ENCODE data around the gene BEST2. TPM values are rescaled to one million over a fixed set of nuclear protein-coding genes. Genes with fewer than 3 reads are reported as not detected.

The BEST2 gene
- total RNA-seq, 1 donor from 2014 or later = not detected

DNA sequence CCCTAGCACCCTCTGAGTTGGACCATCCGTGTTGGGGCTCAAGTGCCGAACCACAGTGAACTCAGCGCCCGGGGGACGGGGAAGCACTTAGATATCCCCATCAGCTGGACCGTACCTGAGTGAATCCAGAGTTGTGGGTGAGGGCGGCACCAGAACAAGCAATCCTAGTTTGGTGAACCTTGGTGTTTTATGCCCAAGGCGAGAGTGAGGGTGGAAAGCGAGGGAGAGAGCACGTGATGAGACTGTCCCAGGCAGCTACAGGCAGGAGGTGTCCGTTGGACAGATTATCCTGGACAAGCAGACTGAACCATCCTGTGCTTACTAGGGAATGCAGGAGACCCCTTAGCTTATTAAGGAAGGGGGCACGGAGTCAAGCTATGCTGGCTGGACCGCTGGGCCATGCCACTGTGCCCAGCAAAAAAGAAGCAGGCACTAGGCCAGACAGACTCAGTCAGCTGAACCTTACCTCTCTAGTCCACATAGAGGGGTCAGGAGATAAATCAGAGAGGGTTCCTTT lies 13.7 kb upstream of the BEST2 start:
- Mint-ChIP-seq H3K4me1 (peaks cover 34% of the 10 kb centered on the region), H3K9me3 (no peaks in the 10 kb centered on the region), H3K27me3 (no peaks in the 10 kb centered on the region), H3K27ac (peak overlapping the region; percentile 98), H3K4me3 (peak overlapping the region; percentile 100), H3K36me3 (ENCODE audit: low read depth) (peaks cover 29% of the 10 kb centered on the region)
- DNase-seq = no peak
- intact Hi-C loops (cut with micrococcal nuclease) = loop anchor here (1.0 to 10.0 kb wide), 2 partner anchors 68 to 197 kb away; partner anchors contain the start of genes CALR, FARSA and RNASEH2A

DNA sequence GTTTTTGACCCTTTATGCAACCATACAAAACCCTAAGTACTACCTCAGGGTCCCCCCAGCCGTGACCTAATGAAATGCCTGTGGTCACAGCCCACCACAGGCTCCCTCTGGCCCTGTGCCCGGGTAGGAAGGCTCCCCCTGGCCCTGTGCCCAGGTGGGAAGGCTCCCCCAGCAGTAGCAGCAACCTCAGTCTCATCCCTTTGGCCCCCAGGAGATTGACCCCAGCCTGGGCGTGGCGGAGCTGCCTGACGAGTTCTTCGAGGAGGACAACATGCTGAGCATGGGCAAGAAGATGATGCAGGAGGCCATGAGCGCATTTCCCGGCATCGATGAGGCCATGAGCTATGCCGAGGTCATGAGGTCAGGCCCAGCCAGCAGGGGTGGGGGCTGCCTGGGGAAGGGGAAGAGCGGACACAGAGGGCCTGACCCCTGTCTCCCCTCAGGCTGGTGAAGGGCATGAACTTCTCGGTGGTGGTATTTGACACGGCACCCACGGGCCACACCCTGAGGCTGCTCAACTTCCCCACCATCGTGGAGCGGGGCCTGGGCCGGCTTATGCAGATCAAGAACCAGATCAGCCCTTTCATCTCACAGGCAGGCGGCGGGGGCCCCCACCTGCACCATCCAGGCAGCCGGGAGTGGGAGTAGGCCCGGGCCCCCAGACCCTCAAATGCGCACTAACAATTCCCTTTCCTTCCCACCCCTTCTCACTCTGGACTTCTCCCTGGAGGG lies 6.3 kb upstream of the BEST2 start:
- Mint-ChIP-seq H3K36me3 (ENCODE audit: low read depth) (peaks cover 46% of the 10 kb centered on the region), H3K4me1 (peaks cover 4% of the 10 kb centered on the region), H3K27ac (no peak overlapping the region), H3K27me3 (peaks cover 4% of the 10 kb centered on the region), H3K4me3 (no peak overlapping the region), H3K9me3 (peaks cover 6% of the 10 kb centered on the region)
- intact Hi-C loops (cut with micrococcal nuclease) = no loop called here
- no peak for DNase-seq

DNA sequence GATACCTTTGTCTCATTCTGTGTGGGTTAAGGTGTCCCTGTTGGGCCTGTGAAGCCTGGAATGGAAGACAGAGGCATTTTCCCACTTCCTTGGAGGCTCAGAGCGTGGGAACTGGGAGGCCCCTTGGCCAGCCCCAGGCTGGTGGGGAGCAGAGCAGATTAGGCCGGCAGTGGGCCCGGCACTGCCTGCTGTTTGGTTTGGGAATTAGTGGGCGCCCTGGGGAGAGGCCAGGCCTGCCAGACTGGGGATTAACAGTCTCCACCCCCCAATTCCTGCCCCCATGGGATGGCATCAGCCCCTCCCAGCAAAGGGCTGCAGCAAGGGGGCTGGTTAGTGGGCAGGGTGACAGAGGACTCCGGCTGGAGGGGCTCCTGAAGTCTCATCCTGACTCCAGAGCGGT lies 3.1 kb upstream of the BEST2 start:
- H3K27me3 Mint-ChIP-seq = peaks cover 18% of the 10 kb centered on the region

DNA sequence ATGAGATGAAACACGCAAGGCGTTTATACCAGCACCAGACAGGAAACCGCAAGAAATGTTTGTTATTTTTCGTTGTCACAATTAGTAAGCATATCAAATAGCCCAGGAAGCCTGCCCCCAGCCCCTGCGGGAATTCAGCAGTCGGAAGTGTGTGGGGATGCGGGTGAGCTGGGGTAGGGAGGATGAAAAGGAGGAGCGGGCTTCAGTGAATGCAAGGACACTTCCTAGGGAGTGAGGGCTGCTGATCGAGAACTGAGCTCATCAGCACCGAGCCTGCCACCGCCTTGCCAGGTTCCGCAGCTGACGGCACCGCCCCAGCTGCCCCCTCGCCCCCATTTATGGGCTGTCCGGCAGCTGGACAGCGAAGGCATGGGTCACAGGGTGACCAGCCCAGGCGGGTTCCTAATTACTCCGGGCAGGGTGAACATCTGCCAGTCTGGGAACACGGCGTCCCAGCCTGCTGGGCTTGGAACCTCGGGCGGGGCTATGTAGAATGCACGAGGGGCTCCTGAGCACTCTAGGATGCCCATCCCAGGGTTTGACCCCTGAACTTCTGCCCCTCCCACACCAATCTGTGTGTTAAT lies 1.6 kb upstream of the BEST2 start:
- intact Hi-C loops (cut with micrococcal nuclease) = no loop called here
- peaks cover 18% of the 10 kb centered on the region for H3K27me3 Mint-ChIP-seq
- peaks cover 4% of the 10 kb centered on the region for H3K4me1 Mint-ChIP-seq
- H3K27ac Mint-ChIP-seq = no peak overlapping the region
- H3K36me3 Mint-ChIP-seq (ENCODE audit: low read depth) = peaks cover 29% of the 10 kb centered on the region
- DNase-seq = no peak
- H3K4me3 Mint-ChIP-seq = no peak overlapping the region
- peaks cover 6% of the 10 kb centered on the region for H3K9me3 Mint-ChIP-seq

More for the DNA sequence above, 3.1 kb upstream of the BEST2 start:
- H3K4me1 Mint-ChIP-seq = peaks cover 4% of the 10 kb centered on the region
- intact Hi-C loops (cut with micrococcal nuclease) = no loop called here
- peaks cover 35% of the 10 kb centered on the region for H3K36me3 Mint-ChIP-seq (ENCODE audit: low read depth)
- H3K4me3 Mint-ChIP-seq = no peak overlapping the region
- DNase-seq = no peak
- no peak overlapping the region for H3K27ac Mint-ChIP-seq
- H3K9me3 Mint-ChIP-seq = peaks cover 6% of the 10 kb centered on the region

DNA sequence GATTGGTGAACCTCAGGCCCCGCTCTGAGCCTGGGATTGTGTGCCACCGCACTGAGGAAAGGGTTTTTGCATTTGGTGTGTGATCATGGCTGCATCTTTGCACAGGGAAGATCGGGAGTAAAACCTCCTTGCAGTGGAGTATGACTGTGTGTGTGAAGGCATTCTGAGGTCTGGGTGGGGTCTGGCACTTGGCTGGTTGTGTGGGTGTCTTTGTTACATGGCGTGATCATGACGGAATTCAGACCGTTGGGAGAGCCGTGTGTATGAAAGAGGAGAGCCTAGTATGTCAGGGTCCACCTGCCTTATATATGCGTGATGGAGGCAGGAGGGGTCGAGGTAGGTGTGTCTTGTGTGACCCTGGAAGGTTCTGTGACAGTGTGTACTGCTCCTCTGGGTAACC lies 740 bp upstream of the BEST2 start:
- DNase-seq = no peak
- intact Hi-C loops (cut with micrococcal nuclease) = no loop called here
- Mint-ChIP-seq H3K4me3 (no peak overlapping the region), H3K27ac (no peak overlapping the region), H3K4me1 (peaks cover 4% of the 10 kb centered on the region), H3K27me3 (peaks cover 18% of the 10 kb centered on the region), H3K9me3 (peaks cover 6% of the 10 kb centered on the region), H3K36me3 (ENCODE audit: low read depth) (peaks cover 22% of the 10 kb centered on the region)

DNA sequence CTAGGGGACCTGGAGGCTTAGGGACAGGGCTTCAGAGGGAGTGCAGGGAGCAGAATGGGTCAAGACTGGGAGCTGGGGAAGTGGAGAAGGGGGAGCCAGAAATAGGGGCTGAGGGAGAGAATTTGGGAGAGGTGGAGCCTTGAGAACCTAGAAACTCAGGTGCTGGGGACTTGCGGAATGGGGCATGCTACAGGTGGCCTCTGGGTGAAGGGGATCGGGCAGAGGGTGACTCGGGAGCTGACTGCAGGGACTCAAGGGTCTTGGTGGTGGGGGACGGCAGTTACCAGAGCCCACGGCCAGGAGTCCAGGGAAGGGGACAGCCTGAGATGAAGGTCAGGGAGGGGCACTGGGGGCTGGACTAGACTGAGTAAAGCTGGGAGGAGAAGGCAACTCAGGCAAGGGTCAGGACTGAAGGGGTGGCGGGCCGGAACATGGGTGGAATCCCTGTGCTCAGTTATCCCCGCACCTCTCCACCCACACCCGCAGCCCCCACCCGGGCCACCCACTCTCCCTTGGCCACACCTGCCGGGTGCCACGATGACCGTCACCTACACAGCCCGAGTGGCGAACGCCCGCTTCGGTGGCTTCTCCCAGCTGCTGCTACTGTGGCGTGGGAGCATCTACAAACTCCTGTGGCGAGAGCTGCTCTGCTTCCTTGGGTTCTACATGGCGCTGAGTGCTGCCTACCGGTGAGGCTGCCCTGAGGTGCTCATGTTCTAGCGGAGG lies 628 bp downstream of the BEST2 start:
- no peak for DNase-seq
- Mint-ChIP-seq H3K36me3 (ENCODE audit: low read depth) (peaks cover 12% of the 10 kb centered on the region), H3K9me3 (peaks cover 6% of the 10 kb centered on the region), H3K4me1 (peaks cover 4% of the 10 kb centered on the region), H3K4me3 (no peak overlapping the region), H3K27me3 (peaks cover 18% of the 10 kb centered on the region), H3K27ac (no peak overlapping the region)
- intact Hi-C loops (cut with micrococcal nuclease) = no loop called here

DNA sequence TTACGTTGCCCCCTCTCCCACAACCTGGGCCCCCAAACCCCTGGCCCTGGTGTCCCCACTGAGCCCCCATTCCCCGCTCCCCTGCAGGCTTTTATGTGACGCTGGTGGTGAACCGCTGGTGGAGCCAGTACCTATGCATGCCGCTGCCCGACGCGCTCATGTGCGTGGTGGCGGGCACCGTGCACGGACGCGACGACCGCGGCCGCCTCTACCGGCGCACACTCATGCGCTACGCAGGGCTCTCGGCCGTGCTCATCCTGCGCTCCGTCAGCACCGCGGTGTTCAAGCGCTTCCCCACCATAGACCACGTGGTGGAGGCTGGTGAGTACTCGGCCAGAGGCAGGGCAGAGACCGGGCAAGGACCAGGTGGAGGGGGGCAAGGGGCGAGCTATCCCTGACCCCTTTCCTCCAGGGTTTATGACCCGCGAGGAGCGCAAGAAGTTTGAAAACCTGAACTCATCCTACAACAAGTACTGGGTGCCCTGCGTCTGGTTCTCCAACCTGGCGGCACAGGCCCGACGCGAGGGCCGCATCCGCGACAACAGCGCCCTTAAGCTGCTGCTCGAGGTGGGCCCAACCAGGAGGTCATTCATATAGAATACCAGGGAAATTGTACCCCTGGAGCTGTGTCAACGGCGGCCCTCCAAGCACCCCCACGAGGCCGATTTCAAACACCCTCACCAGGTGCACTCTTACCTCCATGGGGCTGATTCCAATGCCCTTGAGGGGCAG lies 3.0 kb downstream of the BEST2 start:
- intact Hi-C loops (cut with micrococcal nuclease) = no loop called here
- Mint-ChIP-seq H3K27ac (no peak overlapping the region), H3K27me3 (peaks cover 20% of the 10 kb centered on the region), H3K4me3 (no peak overlapping the region), H3K36me3 (ENCODE audit: low read depth) (no peaks in the 10 kb centered on the region), H3K9me3 (no peaks in the 10 kb centered on the region), H3K4me1 (peaks cover 7% of the 10 kb centered on the region)
- no peak for DNase-seq

DNA sequence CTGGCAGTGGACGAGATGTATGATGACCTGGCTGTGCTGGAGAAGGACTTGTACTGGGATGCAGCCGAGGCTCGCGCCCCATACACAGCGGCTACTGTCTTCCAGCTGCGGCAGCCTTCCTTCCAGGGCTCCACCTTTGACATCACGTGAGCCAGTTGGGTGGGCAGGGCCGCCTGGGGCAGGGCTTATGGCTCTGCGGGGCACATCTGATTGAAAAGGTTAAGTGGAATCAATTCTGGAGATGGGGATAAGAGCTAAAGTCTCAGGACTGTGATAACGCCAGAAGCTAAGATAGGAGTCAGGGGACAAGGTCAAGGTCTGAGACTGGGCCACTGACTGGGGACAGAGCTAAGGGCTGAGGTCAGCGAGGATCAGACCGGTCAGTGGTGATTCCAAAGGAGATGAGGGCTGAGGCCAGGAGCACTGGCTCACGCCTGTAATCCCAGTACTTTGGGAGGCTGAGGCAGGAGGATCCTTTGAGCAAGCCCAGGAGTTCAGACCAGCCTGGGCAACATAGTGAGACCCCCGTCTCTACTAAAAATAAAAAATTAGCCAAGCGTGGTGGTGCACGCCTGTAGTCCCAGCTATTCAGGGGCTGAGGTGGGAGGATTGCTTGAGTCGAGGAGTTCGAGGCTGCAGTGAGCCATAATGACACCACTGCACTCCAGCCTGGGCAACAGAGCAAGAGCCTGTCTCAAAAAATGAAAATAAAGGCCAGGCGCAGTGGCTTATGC lies 4.7 kb downstream of the BEST2 start:
- H3K27ac Mint-ChIP-seq = no peak overlapping the region
- no peaks in the 10 kb centered on the region for H3K9me3 Mint-ChIP-seq
- H3K4me1 Mint-ChIP-seq = peaks cover 8% of the 10 kb centered on the region
- H3K4me3 Mint-ChIP-seq = no peak overlapping the region
- H3K27me3 Mint-ChIP-seq = peaks cover 13% of the 10 kb centered on the region
- no peaks in the 10 kb centered on the region for H3K36me3 Mint-ChIP-seq (ENCODE audit: low read depth)
- intact Hi-C loops (cut with micrococcal nuclease) = no loop called here
- DNase-seq = no peak

DNA sequence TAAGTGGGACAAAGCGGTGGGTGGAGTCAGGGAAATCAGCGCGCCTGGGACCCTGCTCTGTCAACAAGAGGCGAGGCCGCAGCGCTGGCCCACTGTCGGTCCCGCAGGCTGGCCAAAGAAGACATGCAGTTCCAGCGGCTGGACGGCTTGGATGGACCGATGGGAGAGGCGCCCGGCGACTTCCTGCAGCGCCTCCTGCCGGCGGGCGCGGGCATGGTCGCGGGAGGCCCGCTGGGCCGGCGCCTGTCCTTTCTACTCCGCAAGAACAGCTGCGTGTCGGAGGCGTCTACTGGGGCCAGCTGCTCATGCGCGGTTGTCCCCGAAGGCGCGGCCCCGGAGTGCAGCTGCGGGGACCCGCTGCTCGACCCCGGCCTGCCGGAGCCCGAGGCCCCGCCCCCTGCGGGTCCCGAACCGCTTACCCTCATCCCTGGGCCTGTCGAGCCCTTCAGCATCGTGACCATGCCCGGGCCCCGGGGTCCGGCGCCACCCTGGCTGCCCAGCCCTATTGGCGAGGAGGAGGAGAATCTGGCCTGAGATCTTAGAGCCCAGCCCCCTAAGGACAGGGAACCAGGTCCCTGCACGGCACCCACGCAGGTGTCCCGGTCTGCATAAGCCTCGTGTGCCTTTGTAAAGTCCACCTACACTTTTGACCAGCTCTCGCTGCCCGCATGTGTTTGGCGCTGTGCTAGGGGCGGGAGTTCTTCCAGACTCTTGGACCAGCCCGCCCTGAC lies 6.1 kb downstream of the BEST2 start:
- Mint-ChIP-seq H3K4me1 (peaks cover 8% of the 10 kb centered on the region), H3K4me3 (peak overlapping the region; percentile 75), H3K27me3 (peaks cover 8% of the 10 kb centered on the region), H3K36me3 (ENCODE audit: low read depth) (no peaks in the 10 kb centered on the region), H3K9me3 (no peaks in the 10 kb centered on the region), H3K27ac (no peak overlapping the region)
- intact Hi-C loops (cut with micrococcal nuclease) = loop anchor here (1.0 kb wide), 1 partner anchor 40 kb away; no protein-coding TSS in a partner anchor
- peak; percentile 93 for DNase-seq

DNA sequence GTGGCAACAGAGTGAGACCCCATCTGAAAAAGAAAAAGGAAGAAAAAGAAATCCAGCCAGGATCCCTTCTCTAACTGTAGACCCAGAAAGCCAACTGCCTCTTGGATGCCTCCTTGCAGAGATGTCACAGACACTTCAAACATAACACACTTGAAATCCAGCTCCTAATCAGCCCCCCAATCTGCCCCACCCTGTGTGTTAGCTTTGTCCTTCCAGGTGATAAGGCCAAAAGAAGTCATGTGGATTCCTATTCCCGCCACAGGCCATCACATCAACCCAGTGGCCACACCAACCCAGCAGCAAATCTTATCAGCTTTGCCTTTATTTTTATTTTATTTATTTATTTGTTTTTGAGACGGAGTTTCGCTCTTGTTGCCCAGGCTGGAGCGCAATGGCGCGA lies 8.1 kb downstream of the BEST2 start:
- DNase-seq = no peak
- Mint-ChIP-seq H3K36me3 (ENCODE audit: low read depth) (no peaks in the 10 kb centered on the region), H3K4me1 (peaks cover 8% of the 10 kb centered on the region), H3K27me3 (peaks cover 4% of the 10 kb centered on the region), H3K9me3 (no peaks in the 10 kb centered on the region), H3K4me3 (no peak overlapping the region), H3K27ac (no peak overlapping the region)
- intact Hi-C loops (cut with micrococcal nuclease) = loop anchor here (1.0 kb wide), 1 partner anchor 37 kb away; no protein-coding TSS in a partner anchor

DNA sequence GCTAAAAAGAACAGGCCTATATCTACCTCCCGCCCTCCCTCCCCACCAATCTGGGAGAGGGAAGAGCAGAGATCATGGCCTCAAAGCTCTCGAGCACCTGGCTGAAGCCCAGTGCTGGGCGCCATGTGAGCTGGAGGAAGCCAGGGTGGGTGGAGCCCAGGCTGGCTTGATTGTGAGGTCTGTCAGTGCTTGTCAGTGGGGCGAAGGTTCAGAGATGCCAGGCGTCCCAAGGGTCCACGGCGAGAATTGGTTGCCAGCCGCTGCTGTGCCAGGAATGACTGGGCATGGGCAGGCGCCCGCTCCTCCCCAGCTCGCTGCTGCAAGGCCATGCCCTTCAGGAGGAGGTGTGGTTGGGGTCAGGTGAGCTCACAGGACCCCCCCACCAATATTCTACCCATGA lies 11.5 kb downstream of the BEST2 start:
- H3K36me3 Mint-ChIP-seq (ENCODE audit: low read depth) = no peaks in the 10 kb centered on the region
- H3K4me3 Mint-ChIP-seq = no peak overlapping the region
- H3K9me3 Mint-ChIP-seq = no peaks in the 10 kb centered on the region
- no peak overlapping the region for H3K27ac Mint-ChIP-seq
- H3K27me3 Mint-ChIP-seq = peaks cover 2% of the 10 kb centered on the region
- peaks cover 6% of the 10 kb centered on the region for H3K4me1 Mint-ChIP-seq
- no peak for DNase-seq
- intact Hi-C loops (cut with micrococcal nuclease) = no loop called here

DNA sequence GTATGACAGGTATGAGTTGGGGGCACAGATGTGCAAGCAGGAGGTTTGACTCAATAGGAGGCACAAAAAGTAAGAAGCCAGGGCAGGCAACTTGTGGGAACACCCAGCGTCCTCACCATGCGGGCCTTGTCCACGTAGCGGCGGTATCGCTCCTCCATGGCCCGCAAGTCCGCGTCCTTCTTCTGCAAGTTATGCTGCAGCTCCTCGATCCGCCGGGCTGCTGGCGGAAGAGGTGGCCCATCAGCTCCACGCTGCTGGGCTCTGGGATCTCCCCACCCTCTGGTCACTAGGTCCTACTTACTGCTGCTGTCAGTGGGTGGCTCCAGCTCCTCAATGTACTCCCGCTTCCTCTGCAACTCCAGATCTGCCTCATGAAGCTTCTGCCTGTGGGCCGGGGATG lies 13.1 kb downstream of the BEST2 start:
- Mint-ChIP-seq H3K4me1 (peaks cover 4% of the 10 kb centered on the region), H3K9me3 (no peaks in the 10 kb centered on the region), H3K4me3 (no peak overlapping the region), H3K27ac (no peak overlapping the region), H3K27me3 (no peaks in the 10 kb centered on the region), H3K36me3 (ENCODE audit: low read depth) (no peaks in the 10 kb centered on the region)
- intact Hi-C loops (cut with micrococcal nuclease) = no loop called here
- DNase-seq = no peak
